Type B pancreatic cell (in vitro differentiated cells): ENCODE results near the gene ZFYVE19. TPM values are rescaled to one million over a fixed set of nuclear protein-coding genes. Genes with fewer than 3 reads are reported as not detected.

Source experiments
- DNase-seq: peaks from one replicate; pipeline ENCODE4 v3.0.0; 2021; ENCODE audit warnings: mixed read lengths; ENCODE audit not compliant: unreplicated experiment; ENCODE audit errors: extremely low spot score
- H3K27ac Mint-ChIP-seq: 2 replicates; pipeline ENCODE4 v1.8.0; 2021; ENCODE audit warnings: mild to moderate bottlenecking, mixed read lengths
- H3K27me3 Mint-ChIP-seq: 2 replicates; pipeline ENCODE4 v1.8.0; 2021; ENCODE audit warnings: mixed read lengths
- H3K36me3 Mint-ChIP-seq: 2 replicates; pipeline ENCODE4 v1.8.0; 2021; ENCODE audit warnings: mixed read lengths
- H3K4me1 Mint-ChIP-seq: one replicate; pipeline ENCODE4 v1.8.0; 2021; ENCODE audit warnings: mixed read lengths; ENCODE audit not compliant: unreplicated experiment
- H3K4me3 Mint-ChIP-seq: 2 replicates; pipeline ENCODE4 v1.8.0; 2021; ENCODE audit warnings: mild to moderate bottlenecking, mixed read lengths
- H3K9me3 Mint-ChIP-seq: 2 replicates; pipeline ENCODE4 v1.8.0; 2021; ENCODE audit warnings: mixed read lengths
- CTCF ChIP-seq: fragments of 200-600 bp; sonication (generic); conservative IDR thresholded peaks from 2 replicates; pipeline ENCODE4 v1.5.0; 2021; ENCODE audit warnings: antibody characterized with exemption, mild to moderate bottlenecking
- total RNA-seq: library from RNA; stranded (reverse); gene quantifications from 2 replicates; pipeline ENCODE4 v1.2.1, GENCODE V29; 2021; ENCODE audit warnings: low replicate concordance

The ZFYVE19 gene
- total RNA-seq, 1 donor from 2014 or later: 31.6 TPM

GRCh38 chr15:40790718-40791117 lies 16.2 kb upstream of the ZFYVE19 start:
- H3K36me3 Mint-ChIP-seq: peaks cover 10% of the 10 kb centered on the region

DNA sequence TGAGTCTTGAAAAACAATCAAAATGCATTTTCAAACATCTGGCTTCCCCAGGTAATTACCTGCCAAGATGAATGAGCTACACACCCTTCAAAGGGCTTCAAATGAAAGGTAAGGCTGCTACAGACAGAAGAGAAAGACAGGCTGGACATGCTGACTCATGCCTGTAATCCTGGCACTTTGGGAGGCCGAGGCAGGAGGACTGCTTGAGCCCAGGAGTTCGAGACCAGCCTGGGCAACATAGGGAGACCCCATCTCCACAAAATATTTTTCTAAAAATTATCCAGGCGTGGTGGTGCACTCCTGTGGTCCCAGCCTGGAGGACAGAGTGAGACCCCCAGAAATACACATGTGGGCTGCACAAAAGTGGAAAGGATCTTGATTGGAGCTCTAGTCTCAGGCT lies 14.5 kb upstream of the ZFYVE19 start:
- H3K4me1 Mint-ChIP-seq: peaks cover 33% of the 10 kb centered on the region
- peaks cover 10% of the 10 kb centered on the region for H3K36me3 Mint-ChIP-seq
- no peak overlapping the region for H3K4me3 Mint-ChIP-seq
- H3K27me3 Mint-ChIP-seq: no peaks in the 10 kb centered on the region
- no peak for DNase-seq
- TF ChIP-seq CTCF: no peak
- H3K9me3 Mint-ChIP-seq: no peaks in the 10 kb centered on the region
- peak overlapping the region; percentile 84 for H3K27ac Mint-ChIP-seq

More at GRCh38 chr15:40790718-40791117, 16.2 kb upstream of the ZFYVE19 start:
- Mint-ChIP-seq H3K4me3 (no peak overlapping the region), H3K9me3 (no peaks in the 10 kb centered on the region), H3K27me3 (no peaks in the 10 kb centered on the region), H3K27ac (no peak overlapping the region), H3K4me1 (peaks cover 37% of the 10 kb centered on the region)
- no peak for TF ChIP-seq CTCF
- DNase-seq: no peak

- H3K9me3 Mint-ChIP-seq: no peaks in the 10 kb centered on the region
- H3K27ac Mint-ChIP-seq: peak overlapping the region; percentile 79
- TF ChIP-seq CTCF: no peak
- DNase-seq: no peak
- H3K4me1 Mint-ChIP-seq: peaks cover 32% of the 10 kb centered on the region
- H3K27me3 Mint-ChIP-seq: no peaks in the 10 kb centered on the region
- peaks cover 16% of the 10 kb centered on the region for H3K36me3 Mint-ChIP-seq
- H3K4me3 Mint-ChIP-seq: no peak overlapping the region
These were observed 13.5 kb upstream of the ZFYVE19 start for GRCh38 chr15:40793216-40793989.

DNA sequence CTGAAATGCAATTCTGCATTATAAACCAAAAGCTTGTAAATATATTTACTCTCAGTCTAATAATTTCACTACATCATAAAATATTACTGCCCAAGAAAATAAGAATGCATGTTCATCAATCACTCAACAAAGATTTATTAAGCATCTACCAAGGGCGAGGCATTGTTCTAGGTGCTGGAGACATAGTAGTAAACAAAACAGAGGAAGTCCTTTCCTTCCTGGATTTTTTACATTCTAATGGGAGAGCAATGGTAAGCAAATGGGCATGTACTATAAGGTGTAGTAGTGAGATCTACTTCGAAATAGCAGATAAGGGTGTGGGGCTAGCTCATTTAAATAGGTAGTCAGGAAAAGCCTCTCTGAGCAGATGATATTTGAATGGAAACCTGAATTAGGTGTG lies 10.8 kb upstream of the ZFYVE19 start:
- H3K4me3 Mint-ChIP-seq: peak overlapping the region; percentile 54
- no peaks in the 10 kb centered on the region for H3K9me3 Mint-ChIP-seq
- H3K4me1 Mint-ChIP-seq: peaks cover 32% of the 10 kb centered on the region
- no peak for DNase-seq
- no peaks in the 10 kb centered on the region for H3K27me3 Mint-ChIP-seq
- peaks cover 30% of the 10 kb centered on the region for H3K36me3 Mint-ChIP-seq
- no peak for TF ChIP-seq CTCF
- H3K27ac Mint-ChIP-seq: peak overlapping the region; percentile 83

- no peak for TF ChIP-seq CTCF
- Mint-ChIP-seq H3K4me3 (peak overlapping the region; percentile 54), H3K9me3 (no peaks in the 10 kb centered on the region), H3K4me1 (peaks cover 34% of the 10 kb centered on the region), H3K36me3 (peaks cover 32% of the 10 kb centered on the region), H3K27me3 (no peaks in the 10 kb centered on the region), H3K27ac (peak overlapping the region; percentile 83)
- DNase-seq: no peak
These were observed 10.4 kb upstream of the ZFYVE19 start for GRCh38 chr15:40796512-40796911.
